Measurements from ENCODE around the gene PLCD3. TPM values are rescaled to one million over a fixed set of nuclear protein-coding genes. Genes with fewer than 3 reads are reported as not detected.

The PLCD3 gene
- total RNA-seq, 1 donor from 2014 or later: 37.0 TPM

GRCh38 chr17:45138911-45139532 lies 6.7 kb upstream of the PLCD3 start:
- TF ChIP-seq, protein P1, sequence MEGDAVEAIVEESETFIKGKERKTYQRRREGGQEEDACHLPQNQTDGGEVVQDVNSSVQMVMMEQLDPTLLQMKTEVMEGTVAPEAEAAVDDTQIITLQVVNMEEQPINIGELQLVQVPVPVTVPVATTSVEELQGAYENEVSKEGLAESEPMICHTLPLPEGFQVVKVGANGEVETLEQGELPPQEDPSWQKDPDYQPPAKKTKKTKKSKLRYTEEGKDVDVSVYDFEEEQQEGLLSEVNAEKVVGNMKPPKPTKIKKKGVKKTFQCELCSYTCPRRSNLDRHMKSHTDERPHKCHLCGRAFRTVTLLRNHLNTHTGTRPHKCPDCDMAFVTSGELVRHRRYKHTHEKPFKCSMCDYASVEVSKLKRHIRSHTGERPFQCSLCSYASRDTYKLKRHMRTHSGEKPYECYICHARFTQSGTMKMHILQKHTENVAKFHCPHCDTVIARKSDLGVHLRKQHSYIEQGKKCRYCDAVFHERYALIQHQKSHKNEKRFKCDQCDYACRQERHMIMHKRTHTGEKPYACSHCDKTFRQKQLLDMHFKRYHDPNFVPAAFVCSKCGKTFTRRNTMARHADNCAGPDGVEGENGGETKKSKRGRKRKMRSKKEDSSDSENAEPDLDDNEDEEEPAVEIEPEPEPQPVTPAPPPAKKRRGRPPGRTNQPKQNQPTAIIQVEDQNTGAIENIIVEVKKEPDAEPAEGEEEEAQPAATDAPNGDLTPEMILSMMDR (IDR thresholded peaks at IDR 0.05): no peak

DNA sequence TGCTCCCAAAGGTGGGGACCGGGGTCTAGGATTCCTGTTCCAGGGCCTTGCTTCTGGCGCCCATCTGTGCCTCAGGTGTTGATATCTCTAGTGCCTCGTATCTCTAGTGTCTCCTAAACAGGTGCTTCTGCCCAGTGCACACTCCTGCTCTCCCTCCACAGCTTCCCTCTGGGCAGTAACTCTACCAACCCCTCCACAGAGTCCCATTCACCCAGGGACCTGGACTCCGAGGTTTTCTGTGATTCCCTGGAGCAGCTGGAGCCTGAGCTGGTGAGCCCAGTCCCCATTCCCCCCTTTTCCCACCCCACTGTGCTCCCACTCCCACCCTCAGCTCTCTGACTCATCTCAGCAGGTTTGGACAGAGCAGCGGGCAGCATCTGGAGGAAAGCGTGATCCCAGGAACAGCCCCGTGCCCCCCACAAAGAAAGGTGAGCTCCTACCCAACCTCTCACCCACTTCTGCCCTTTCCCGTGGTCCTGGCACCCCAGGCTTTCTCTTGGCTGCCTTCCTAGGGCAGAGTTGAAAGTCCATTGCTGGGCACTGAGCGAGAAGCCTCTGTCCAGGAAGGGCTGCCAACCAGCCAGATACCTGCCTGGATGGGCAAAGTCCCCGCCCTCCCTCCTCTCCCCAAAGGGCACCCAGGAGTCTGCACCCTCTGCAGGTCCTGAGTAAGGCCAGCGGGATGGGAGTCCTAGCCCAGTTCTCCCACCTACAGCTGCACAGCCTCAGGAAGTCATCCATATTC lies 5.4 kb upstream of the PLCD3 start:
- H3K27me3 ChIP-seq: no peaks in the 10 kb centered on the region
- TF ChIP-seq, protein P1 (IDR thresholded peaks at IDR 0.05): no peak
- H3K4me3 ChIP-seq: no peak overlapping the region
- ATAC-seq: no peak
- no peaks in the 10 kb centered on the region for H3K9me3 ChIP-seq
- intact Hi-C loops (cut with DNase I): loop anchor here (5.0 kb wide), 1 partner anchor 60 kb away; no protein-coding TSS in a partner anchor
- H3K36me3 ChIP-seq: no peaks in the 10 kb centered on the region
- H3K27ac ChIP-seq: no peak overlapping the region
- DNase-seq: no peak
- H3K4me1 ChIP-seq: peaks cover 9% of the 10 kb centered on the region

More at GRCh38 chr17:45138911-45139532, 6.7 kb upstream of the PLCD3 start:
- Histone ChIP-seq H3K4me3 (no peak overlapping the region), H3K9me3 (no peaks in the 10 kb centered on the region), H3K27me3 (no peaks in the 10 kb centered on the region), H3K27ac (no peak overlapping the region), H3K36me3 (no peaks in the 10 kb centered on the region), H3K4me1 (peaks cover 18% of the 10 kb centered on the region)
- intact Hi-C loops (cut with DNase I): loop anchor here (5.0 kb wide), 1 partner anchor 58 kb away; no protein-coding TSS in a partner anchor
- ATAC-seq (no peak), DNase-seq (no peak)

GRCh38 chr17:45136846-45137560 lies 4.7 kb upstream of the PLCD3 start:
- DNase-seq: no peak
- no peak for ATAC-seq
- no peak overlapping the region for H3K4me3 ChIP-seq

GRCh38 chr17:45135978-45136791 lies 3.9 kb upstream of the PLCD3 start:
- H3K27me3 ChIP-seq: no peaks in the 10 kb centered on the region
- H3K9me3 ChIP-seq: no peaks in the 10 kb centered on the region
- H3K4me1 ChIP-seq: peaks cover 18% of the 10 kb centered on the region
- H3K4me3 ChIP-seq: peak overlapping the region; percentile 89
- TF ChIP-seq, protein P1 (IDR thresholded peaks at IDR 0.05): no peak
- no peak for ATAC-seq
- DNase-seq: peak; percentile 66
- intact Hi-C loops (cut with DNase I): loop anchor here (5.0 kb wide), 1 partner anchor 61 kb away; no protein-coding TSS in a partner anchor
- peak overlapping the region; percentile 86 for H3K27ac ChIP-seq
- H3K36me3 ChIP-seq: no peaks in the 10 kb centered on the region

More at GRCh38 chr17:45136846-45137560, 4.7 kb upstream of the PLCD3 start:
- H3K9me3 ChIP-seq: no peaks in the 10 kb centered on the region
- intact Hi-C loops (cut with DNase I): loop anchor here (5.0 kb wide), 1 partner anchor 60 kb away; no protein-coding TSS in a partner anchor
- H3K27me3 ChIP-seq: no peaks in the 10 kb centered on the region
- peaks cover 9% of the 10 kb centered on the region for H3K4me1 ChIP-seq
- TF ChIP-seq, protein P1 (IDR thresholded peaks at IDR 0.05): no peak
- no peak overlapping the region for H3K27ac ChIP-seq
- no peaks in the 10 kb centered on the region for H3K36me3 ChIP-seq
